ENCODE results near the gene YTHDF1.

- TF ChIP-seq CTCF (IDR thresholded peaks at IDR 0.05; ENCODE audit: low read length) (no peak), EZH2 (IDR thresholded peaks at IDR 0.05; ENCODE audit: borderline replicate concordance, low read length) (no peak)
Observed at GRCh38 chr20:63216041-63216848, at the start of gene YTHDF1.
